ENCODE data around the gene EFCAB10. TPM values are rescaled to one million over a fixed set of nuclear protein-coding genes. Genes with fewer than 3 reads are reported as not detected.

Gene EFCAB10, protein sequence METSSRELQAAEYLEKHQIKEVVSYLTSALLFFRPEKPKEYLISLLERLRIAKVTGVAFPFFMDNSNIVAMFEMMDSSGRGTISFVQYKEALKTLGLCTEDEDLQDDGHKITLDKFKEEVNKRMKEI
- under 1 TPM in 1 of 9 donors, not detected in 8; 0.11 TPM for total RNA-seq
- polyA plus RNA-seq, result under 1 TPM in 2 of 3 donors, not detected in 1; 0.10 to 0.27 TPM
- long read RNA-seq, donor 1, result 0 reads
- long read RNA-seq, donor 2, result 0 reads
- long read RNA-seq, donor 3, result 0 reads
- long read RNA-seq, donor 4, result 0 reads
- long read RNA-seq, donor 5, result 0 reads
- long read RNA-seq, donor 6, result 0 reads
- long read RNA-seq, donor 7, result 0 reads
- long read RNA-seq, donor 8, result 0 reads
- long read RNA-seq, donor 9, result 0 reads
- long read RNA-seq, donor 10, result 0 reads

- peaks cover 0 to 8% of the 10 kb centered on the region in 2 donors for H3K4me1 ChIP-seq (replicated peaks in 1 of 2)
- WGBS, 4 donors, result 9 to 18% (median 10%) methylated on average over 29 to 36 of the region's 36 CpGs
- peak; percentile 39 to 78 (median 60) for DNase-seq
- intact Hi-C loops (cut with DNase I), result no loop called here
- H3K27me3 ChIP-seq, result no peaks in the 10 kb centered on the region
- H3K9me3 ChIP-seq (replicated peaks in 1 of 3), result no peaks in the 10 kb centered on the region
- TF ChIP-seq POLR2A (IDR thresholded peaks at IDR 0.05) (no peak), CTCF (IDR thresholded peaks at IDR 0.05) (no peak)
- peak within 1 kb of the TSS in 2 of 4 donors; percentile 18 to 37 for H3K4me3 ChIP-seq
- no peak within 1 kb of the TSS for H3K27ac ChIP-seq
- no peaks in the 10 kb centered on the region for H3K36me3 ChIP-seq (replicated peaks in 1 of 2)
Measured at GRCh38 chr7:105581066-105581811, at the start of gene EFCAB10. EFCAB10 (minus strand) TSS chr7:105581493; CDS start chr7:105581463, 30 bp downstream.

DNA sequence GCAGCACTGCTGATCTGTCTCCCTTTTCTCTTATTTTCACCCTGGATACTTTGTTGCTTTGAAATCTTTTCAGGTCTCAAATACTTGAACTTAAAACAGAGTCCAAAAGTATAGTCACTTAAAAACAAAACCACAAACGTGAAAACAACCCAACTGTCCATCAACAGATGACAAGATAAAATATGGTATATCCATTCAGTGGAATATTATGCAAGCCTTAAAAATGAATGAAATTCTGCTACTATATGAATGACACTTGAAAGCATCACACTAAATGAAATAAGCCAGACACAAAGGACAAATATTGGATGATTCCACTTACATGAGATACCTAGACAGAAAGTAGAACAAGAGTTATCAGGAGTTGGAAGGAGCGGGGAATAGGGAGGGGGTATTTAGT, 44.7 kb upstream of the EFCAB10 start:
- no peaks in the 10 kb centered on the region for H3K27me3 ChIP-seq
- TF ChIP-seq POLR2A (IDR thresholded peaks at IDR 0.05) (no peak), CTCF (IDR thresholded peaks at IDR 0.05) (no peak)
- no peak overlapping the region for H3K27ac ChIP-seq
- H3K4me3 ChIP-seq, result no peak overlapping the region
- intact Hi-C loops (cut with DNase I), result no loop called here
- no peaks in the 10 kb centered on the region for H3K9me3 ChIP-seq (replicated peaks in 1 of 3)
- no peak for DNase-seq
- WGBS, 4 donors, result 70 to 94% (median 92%) methylated on average over 2 of the region's 2 CpGs
- H3K36me3 ChIP-seq (replicated peaks in 1 of 2), result peaks cover 0 to 12% of the 10 kb centered on the region in 2 donors
- no peaks in the 10 kb centered on the region for H3K4me1 ChIP-seq (replicated peaks in 1 of 2)

GRCh38 chr7:105623906-105624305, 42.6 kb upstream of the EFCAB10 start:
- Histone ChIP-seq H3K9me3 (replicated peaks in 1 of 3) (no peaks in the 10 kb centered on the region), H3K36me3 (replicated peaks in 1 of 2) (peaks cover 0 to 12% of the 10 kb centered on the region in 2 donors), H3K27ac (no peak overlapping the region), H3K4me1 (replicated peaks in 1 of 2) (no peaks in the 10 kb centered on the region), H3K4me3 (no peak overlapping the region), H3K27me3 (no peaks in the 10 kb centered on the region)
- intact Hi-C loops (cut with DNase I), result no loop called here
- 95 to 97% (median 96%) methylated on average over 15 of the region's 15 CpGs for whole genome bisulfite sequencing, 4 donors
- DNase-seq, result no peak
- no peak for TF ChIP-seq CTCF (IDR thresholded peaks at IDR 0.05)
- TF ChIP-seq POLR2A (IDR thresholded peaks at IDR 0.05), result no peak

DNA sequence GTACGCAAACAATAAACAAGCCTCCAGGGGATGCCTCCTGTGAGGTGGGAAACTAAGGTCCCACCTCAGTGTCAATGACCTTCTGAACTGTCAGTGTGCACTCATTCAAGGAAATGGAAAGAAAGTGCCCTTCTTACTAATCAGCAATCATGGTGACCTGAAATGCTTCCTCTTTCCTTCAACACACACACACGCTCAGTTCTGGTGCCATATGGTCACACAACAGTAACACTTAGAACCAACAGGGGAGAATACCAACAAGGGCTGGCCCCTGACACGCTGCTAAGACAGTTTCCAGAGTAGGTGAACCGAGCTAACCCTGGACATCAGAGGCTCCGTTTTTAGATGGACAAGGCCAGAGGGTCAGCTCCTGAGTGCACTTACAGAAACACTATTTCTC, 42.1 kb upstream of the EFCAB10 start:
- Histone ChIP-seq H3K36me3 (replicated peaks in 1 of 2) (peaks cover 0 to 12% of the 10 kb centered on the region in 2 donors), H3K4me1 (replicated peaks in 1 of 2) (no peaks in the 10 kb centered on the region), H3K27ac (no peak overlapping the region), H3K4me3 (no peak overlapping the region), H3K9me3 (replicated peaks in 1 of 3) (no peaks in the 10 kb centered on the region), H3K27me3 (no peaks in the 10 kb centered on the region)
- intact Hi-C loops (cut with DNase I), result no loop called here
- no peak for DNase-seq
- 81 to 88% (median 84%) methylated on average over 5 of the region's 5 CpGs for WGBS, 4 donors
- TF ChIP-seq POLR2A (IDR thresholded peaks at IDR 0.05) (no peak), CTCF (IDR thresholded peaks at IDR 0.05) (no peak)

Measured in adrenal gland (tissue), 19 donors.